HG03045 (cell line): ENCODE results near the gene FOXJ3.

Experiments
- ATAC-seq: cut with Tn5 transposase; IDR thresholded peaks from one replicate; pipeline ENCODE4 v1.9.1; 2021; ENCODE audit warnings: mild to moderate bottlenecking, moderate library complexity; ENCODE audit not compliant: unreplicated experiment

FOXJ3 gene

DNA sequence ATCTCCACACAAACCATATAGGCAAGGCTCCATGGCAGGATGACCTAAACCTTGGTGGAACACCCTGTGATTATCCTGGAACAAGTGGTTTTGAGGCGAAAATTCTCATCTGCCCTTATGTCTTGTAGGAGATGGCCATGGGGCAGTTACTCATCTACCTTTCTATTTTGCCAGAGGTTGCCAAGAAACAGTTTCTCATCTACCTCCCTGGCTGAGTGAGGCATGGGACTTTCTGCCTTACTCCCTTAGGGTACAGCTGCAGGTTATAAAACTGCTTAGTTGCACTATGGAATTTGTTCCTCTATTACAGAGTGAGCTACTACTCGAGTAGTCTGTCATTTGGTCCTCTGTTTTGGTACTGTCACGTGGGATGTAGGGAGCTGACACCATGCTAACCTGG is 139.2 kb downstream of the FOXJ3 start:
- ATAC-seq: no peak

DNA sequence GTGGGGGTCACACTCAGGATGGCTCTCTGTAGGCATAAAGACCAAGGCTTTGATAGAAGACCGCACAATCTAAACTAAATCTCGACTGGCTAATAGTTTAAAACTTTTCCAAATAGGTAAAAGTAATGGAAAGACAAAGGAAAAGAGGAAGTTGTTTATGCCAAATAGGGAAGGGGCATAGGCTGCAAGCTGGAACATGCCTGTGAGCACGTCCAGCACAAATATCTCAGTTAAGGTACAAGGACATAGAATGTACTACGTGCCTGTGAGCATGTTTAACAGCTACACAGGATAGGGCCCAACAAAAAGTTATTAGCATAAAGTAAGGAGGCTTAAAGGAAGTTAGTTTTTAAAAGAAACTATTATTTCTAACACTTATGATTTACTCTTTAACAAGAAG is 142.9 kb downstream of the FOXJ3 start:
- ATAC-seq: no peak

DNA sequence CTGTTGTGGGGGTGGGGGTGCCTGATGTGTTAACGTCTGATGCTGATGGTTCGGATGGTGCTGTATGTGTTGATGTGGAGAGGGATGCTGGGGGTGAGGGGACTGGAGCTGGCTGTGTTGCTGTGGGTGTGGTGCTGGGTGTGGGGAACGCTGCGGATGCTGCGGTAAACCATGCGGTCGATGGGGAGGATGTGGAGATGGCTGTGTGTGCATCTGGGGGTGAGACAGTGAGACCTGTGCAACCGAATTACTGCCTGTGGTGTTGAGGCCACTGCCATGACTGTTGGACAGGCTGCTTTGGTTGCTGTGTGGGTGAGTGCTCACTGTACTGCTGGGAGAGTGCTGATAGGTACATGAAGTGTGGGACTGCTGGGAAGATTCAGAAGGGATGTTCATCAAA is 143.7 kb downstream of the FOXJ3 start:
- ATAC-seq: no peak

DNA sequence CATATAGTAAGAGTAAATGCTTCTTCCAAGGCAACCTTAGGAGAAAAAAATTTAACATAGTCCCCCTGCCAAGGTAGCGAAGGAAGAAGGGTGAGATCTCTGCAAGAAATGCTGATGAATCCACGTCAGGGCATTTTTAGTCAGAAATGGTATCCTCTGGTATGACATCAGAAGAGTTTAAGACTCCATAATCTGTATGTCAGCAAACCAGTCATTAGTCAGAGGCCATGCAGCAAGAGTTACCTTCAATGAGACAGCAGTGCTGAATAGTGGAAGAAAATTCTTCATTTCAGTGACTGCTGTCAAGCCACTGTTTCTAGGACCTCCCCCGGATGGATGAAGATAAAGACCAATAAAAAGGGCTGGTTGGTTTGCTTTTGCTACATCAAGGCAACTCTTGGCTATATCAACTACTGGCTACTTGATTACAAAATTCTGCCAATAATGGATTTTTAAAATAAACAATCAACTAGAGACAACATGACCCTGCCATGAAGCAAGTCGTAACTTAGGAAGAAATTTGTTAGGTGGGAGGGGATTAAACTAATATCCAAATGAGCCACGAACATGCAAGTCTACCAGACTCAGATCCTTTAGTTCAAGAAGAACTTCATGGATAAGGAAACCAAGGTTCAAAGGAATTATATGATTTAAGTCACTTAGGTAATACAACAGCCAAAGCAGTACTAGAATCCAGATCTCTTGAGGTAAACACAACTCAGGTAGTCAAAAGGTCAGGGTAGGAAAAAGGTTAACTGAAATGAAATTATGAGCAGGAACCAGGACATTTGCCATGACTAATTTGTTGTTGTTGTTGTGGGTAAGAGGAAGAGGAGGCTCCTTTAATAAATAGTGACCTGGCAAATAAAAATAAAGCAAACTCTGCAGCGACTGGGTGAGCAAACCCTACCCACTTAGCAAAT is 144.8 kb downstream of the FOXJ3 start:
- no peak for ATAC-seq

DNA sequence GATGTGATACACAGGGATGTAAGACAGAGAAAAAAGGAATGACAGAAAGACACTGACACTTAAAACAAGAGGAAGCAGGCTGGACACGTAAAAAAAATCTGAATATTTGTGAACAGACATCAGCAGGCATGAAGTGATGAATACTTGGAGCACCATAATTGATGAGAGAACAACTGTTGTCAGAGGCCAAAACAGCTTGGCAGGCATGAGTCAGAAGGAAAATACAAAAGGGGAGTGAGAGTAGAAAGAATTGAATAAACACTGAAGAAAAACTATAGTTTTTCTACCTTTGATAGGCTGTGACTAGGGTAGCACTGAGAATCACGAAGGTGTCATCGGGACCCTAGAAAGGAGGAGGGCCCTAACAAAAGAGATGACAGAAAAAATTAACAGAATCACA is 148.9 kb downstream of the FOXJ3 start:
- no peak for ATAC-seq

DNA sequence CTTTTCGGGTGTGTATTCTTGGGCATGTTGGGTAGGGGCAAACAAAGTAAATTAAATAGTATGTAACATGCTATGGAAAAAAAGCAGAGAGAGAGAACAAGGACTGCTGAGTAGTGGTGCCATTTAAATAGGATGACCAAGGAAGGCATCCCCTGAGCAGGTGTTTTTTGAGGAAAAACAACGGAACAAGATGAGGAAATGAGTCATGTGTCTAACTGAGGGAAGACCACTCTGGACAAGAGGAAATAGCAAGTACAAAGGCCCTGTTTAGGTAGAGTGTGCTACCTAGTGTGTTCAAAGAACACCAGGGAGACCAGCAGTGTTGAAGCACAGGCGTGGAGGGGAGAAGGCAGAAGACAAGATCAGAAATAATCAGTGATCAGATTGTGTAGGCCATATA is 150.4 kb downstream of the FOXJ3 start:
- ATAC-seq: no peak

DNA sequence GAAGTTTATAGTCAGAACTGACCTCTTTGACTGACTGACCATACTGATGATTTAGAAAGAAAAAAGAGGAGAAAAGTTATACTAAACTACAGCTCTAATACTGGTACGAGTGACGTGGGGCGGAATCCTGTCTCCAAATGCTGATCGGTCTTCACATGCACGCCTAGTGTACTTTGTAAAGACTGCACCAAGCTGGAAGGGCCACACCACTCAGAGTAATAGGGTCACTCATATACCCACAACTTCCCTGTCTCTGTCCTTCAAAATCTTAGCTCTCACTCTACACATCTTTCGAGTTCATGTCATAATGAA is 151.1 kb downstream of the FOXJ3 start:
- ATAC-seq: no peak

DNA sequence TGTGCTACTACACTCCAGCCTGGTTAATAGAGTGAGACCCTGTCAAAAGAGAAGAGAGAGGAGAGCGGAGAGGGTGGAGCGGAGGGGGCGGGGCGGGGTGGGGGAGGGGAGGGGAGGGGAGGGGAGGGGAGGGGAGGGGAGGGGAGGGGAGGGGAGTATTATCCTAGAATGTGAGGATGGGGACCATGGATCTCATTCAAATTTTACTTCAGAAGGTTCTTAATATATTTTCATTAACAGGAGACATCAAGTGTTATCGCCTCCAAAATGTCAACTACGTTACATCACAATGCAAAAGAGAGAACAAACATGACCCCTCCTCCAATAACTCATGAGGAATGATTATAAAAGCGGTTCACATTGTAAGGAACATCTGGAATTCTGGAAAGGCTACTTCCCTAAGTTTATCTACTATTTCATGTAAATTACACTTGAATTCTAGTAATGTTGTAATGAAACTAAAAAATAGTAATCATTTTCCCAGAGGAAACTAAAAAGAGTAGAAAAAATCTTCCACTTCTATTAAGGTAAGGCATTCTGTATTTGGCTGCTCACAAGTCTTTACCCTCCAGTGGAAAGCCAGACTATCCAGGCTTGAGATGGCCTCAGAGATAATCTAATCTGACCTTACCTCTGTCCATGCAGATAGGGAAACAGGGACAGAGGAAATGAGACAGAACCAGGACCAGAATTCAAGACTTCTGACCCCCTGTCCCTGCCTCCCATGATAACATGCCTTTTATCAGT is 151.7 kb downstream of the FOXJ3 start:
- no peak for ATAC-seq

DNA sequence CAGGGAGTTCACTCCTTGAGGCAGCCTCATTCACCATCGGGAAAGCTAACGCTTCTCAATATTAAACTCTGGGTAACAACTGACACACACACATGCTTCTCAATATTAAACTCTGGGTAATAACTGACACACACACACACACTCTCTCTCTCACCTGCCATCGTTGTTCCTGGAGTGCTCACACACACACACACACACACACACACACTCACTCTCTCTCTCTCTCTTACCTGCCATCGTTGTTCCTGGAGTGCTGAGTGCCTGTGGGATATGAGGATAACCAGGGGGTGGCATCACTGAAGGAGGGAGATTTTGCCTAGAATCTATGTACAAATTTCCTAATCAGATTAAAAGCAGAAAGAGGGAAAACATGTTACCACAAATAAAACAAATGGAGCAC is 153.3 kb downstream of the FOXJ3 start:
- ATAC-seq: no peak

DNA sequence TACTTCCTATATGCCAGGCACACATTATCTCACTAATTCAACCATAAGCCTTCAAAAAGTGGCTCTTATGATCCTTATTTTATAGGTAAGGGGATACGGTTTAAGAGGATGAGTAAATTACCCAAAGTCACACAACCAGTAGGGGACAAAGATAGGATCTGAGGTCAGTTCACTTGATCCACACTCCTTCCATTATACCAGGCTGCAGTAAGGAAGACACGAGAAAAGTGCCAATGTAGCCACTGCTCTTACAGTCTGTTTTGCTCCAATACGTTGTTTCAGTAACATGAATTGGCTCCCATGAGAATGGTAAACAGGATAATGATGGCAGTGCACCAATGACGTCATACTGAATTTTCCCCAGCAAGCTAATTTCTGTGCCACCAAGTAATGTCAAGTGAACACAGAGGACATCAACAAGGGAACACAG is 155.1 kb downstream of the FOXJ3 start:
- ATAC-seq: no peak

DNA sequence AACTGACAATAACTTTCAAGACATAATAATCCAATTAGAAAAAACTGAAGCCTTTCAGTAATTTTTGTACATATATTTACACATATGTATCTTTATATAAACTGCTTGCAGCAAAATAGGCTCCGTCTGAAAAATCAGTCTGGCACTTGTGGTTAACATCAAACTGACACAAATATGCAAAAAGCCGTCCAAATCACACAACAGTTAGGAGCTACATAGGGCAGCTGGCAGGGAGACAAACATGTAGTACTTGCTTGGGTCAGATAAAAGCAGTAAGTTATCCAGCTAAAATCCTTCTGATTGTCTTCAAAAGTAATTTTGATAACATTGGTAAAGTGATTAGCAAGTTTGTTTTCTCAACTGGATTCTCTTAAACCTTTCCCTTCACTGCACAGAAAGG is 155.8 kb downstream of the FOXJ3 start:
- ATAC-seq: no peak

DNA sequence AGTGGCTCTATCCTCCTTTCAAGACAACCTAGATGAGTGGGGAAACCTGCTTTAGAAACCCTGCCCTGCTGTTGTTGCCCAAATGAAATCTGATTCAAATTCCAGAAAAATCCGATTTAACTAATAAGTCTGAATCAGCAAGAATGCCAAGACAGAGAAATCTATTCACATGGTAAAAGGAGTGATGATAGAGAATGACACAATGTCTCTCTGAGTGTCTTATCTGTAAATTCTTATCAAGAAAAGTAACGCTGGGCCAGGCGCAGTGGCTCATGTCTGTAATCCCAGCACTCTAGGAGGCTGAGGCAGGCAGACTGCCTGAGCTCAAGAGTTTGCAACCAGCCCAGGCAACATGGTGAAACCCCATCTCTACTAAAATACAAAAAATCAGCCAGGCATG is 156.8 kb downstream of the FOXJ3 start:
- no peak for ATAC-seq

DNA sequence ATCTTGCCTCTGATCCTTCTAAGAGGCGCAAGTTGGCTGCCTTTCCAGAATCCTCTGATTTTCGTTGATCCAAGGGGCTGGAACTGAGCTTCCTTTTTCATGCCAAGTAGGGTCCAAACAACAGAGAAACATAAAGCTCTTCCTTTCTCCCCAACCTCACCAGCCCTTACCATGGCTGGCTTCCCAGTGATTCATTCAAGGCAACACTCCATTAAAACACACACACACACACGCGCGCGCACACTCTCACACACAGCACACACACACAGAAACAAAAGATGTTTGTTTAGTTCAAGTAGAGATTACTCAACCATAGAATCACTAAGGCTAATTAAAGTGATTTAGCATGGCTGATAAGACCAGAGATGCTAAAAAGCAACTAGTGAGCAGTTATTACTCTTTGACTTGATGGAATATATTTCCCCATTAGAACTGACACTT is 157.5 kb downstream of the FOXJ3 start:
- no peak for ATAC-seq

DNA sequence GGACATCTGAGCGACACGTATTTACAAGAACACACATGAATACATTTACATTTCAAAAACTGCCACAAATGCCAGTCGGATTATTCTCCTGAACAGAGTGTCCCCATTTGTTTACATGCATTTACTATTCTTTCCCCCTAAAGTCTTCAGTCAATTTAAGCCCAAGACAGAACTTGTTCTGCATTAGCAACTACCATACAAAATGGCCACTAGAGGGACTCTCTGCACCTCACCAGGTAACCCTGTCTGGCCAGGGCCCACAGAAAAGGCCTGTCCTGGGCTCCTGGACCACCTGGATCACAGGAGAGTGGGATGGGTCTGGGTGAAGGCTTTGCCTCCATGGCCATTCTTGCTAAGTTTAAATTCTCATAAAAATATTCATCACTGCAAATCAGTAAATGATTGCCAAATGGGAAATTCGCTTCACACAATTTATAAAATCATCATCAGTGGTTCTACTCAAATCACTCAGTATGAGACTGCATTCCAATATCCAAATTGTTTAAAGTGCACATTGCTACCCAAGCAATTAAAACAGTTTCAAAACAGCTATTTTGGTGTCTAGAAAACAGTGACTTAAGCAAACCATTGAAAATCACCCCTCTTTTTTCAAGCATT is 158.0 kb downstream of the FOXJ3 start:
- no peak for ATAC-seq

DNA sequence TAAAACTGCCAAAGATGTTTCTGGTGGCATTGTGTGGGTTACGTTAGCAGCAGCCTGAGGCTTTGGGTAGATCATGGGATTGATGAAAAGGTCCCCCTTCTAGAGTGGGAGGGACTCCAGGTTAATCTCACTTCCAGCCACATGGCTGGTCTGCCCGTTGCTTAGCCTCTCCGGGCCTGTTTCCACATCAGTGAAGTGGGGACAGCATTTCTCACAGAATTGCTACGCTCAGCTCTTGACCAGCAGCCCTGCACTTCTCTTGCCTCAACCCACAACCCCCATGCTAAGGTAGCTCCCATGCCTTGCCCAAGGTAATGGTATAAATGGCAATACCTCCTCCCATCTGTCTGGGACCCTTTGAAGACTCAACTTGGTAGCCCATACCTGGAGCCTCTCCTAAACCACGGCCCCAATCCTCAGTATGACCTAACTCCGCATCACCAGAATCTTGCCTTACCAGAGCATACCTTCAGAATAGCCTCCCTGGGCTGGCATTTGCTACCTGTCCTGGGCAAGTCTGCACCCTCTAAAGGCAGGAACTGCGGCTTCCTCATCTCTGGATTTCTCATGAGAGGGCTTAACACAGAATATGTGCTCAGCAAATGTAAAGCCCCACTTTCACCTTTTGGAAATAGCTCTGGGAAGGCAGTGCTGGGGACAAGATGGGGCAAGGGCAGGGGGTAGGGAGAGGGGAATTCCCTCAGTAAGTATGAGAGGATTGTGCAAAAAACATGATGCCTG is 159.6 kb downstream of the FOXJ3 start:
- ATAC-seq: no peak

DNA sequence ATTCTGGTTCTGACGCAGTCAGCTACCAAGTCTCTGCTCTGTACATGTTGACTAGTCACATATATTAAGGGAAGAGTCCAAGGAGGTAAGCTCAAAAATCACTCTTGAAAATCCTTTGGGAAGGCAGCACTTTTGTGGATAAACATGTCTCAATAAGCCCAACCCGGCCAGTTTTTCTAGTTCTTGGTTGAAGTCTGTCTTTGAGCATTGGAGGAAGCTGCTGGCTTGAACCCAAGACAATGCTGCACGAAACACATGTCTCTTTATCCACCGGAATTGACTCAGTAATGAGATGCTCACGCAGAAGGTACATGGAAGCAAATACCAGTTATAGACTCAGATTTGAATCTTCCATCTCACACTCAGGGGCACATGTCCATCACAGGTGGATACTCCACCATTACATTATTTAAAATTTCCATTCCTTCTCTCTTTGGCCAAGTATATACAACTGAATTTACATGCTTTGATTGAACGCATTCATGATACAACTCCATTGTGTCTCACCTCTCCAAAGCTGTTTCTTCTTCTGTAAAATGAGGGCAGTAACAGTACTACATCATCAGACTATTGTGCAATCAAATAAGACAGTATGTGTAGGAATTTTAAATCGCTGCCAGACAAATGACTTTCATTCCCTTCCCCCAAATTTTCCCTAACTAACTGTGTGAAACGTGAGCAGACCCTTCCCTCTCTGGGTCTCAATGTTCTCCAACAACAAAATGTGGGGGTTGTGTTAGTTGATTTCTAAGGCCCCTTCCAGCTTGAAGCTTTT is 160.9 kb downstream of the FOXJ3 start:
- ATAC-seq: no peak

DNA sequence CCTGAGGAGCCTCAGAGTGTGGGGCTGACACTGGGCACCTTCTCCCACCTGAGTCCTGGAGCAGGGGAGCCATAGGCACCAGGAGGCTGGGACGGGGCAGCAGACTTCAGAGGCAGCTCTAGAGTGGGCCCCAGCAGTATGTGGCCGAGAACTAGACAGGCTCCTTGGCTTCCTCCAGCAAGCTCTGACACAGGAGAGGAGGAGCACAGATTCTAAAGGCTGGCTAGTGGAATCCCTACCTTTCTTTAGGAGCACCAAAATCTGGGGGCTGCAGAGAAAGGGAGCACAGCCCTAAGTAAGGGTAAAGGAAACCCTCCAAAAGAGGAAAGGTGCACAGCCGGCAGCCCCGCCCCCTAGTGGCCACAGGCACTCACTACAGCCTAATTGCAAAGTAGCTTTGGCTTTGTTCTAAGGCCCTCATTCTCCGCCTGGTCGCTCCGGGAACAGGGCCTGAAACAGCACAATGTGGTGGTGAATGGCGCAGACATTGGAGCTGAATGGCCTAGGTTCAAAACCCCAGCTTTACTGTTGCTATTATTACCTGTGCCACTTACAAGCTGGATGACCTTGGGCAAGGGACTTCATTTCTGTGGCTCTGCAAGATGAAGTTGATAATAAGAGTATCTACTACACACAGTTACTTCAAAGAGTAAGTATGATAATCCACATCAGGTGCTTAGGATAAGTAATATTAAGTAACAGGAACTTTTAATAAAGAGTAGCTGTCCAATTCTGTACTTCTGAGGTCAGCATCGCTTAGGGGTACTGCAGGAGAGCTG is 161.7 kb downstream of the FOXJ3 start:
- ATAC-seq: no peak

DNA sequence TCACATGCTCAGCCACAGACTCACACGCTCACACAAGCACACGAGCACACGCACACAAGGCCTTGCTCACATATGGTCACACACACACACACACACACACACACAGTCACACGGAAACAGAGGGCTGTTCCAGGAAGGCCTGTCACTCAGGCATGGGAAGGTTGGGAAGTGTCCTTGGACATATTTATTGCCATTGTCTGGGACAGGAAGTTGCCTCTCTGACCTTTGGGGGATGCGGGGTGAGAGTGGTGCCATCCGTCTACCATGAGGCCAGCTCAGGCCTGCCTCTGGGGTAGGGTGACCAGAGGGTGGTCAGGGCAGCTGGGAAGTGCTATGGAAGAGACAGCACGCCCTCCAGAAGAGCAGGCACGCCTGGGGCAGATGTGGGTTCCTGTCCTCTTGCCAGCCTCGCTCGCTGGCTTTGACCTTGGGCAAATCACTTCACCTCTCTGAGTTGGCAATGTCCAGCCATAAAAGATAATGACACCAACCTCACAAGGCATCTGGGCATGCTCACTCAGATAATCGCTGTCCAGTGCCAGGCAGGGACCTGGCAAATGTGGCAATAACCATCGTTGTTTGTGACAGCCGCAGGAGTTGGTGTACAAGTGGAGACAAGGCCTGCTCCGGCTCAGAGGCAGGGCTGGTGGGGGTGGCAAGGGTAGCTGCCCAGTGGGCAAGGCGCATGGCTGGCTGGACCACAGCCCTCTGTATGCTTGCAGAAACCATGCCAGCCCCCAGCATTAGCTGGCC is 162.5 kb downstream of the FOXJ3 start:
- ATAC-seq: no peak

DNA sequence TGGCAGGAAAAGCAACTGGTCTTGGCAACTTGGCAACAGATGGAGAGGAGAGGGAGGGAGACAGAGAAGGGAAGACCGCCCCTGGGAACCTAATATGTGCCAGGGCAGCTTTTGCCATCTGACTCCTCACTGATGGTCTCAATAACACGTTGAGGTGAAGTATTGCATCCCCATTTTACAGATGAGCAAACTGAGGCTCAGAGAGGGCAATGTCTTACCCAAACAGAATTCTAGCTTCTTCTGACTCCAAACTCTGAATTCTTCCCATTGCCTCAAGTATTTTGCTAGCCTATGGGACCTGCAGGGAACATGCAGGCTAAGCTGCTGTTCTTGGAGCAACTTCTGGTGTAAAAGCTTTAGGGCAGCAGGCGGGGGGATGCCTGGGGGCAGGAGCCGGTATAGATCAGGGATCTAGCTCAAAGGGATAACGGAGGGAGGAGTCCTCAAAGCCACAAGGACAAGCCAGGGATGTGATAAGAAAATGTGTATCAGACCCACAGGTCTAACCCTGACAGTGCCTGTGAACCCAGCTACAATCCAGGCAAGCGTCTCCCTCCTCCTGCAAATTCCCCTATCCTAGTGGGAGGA is 163.3 kb downstream of the FOXJ3 start:
- no peak for ATAC-seq
